HG02610 (cell line): ENCODE measurements around the gene APBB2.
"Not testable (repeated sequence)": the region's sequence is repeated elsewhere in the genome, so short reads cannot be mapped to it uniquely, and the experiment has no call there.

Source experiments
- ATAC-seq: cut with Tn5 transposase; IDR thresholded peaks from one replicate; pipeline ENCODE4 v1.9.1; 2021; ENCODE audit warnings: mild to moderate bottlenecking, moderate library complexity; ENCODE audit not compliant: unreplicated experiment

Gene APBB2

GRCh38 chr4:40840255-40840984 is 373.9 kb downstream of the APBB2 start:
- ATAC-seq = peak; percentile 31

GRCh38 chr4:40838742-40839141 is 375.6 kb downstream of the APBB2 start:
- no peak for ATAC-seq

GRCh38 chr4:40837094-40837870 is 377.1 kb downstream of the APBB2 start:
- no peak for ATAC-seq

GRCh38 chr4:40833212-40833611 is 381.1 kb downstream of the APBB2 start:
- ATAC-seq = no peak

GRCh38 chr4:40832175-40832574 is 382.2 kb downstream of the APBB2 start:
- ATAC-seq = no peak

- no peak for ATAC-seq
Observed at GRCh38 chr4:40831146-40831907, 383.0 kb downstream of the APBB2 start.

GRCh38 chr4:40829586-40829985 is 384.8 kb downstream of the APBB2 start:
- ATAC-seq = no peak

GRCh38 chr4:40828661-40829060 is 385.7 kb downstream of the APBB2 start:
- ATAC-seq = no peak

GRCh38 chr4:40827758-40828157 is 386.6 kb downstream of the APBB2 start:
- ATAC-seq = no peak

- no peak for ATAC-seq
Observed at GRCh38 chr4:40826821-40827220, 387.5 kb downstream of the APBB2 start.

GRCh38 chr4:40825014-40825838 is 389.1 kb downstream of the APBB2 start:
- ATAC-seq = no peak

- ATAC-seq = no peak
Observed at GRCh38 chr4:40822420-40823166, 391.7 kb downstream of the APBB2 start.

GRCh38 chr4:40820101-40820500 is 394.2 kb downstream of the APBB2 start:
- ATAC-seq = no peak

- ATAC-seq = not testable (repeated sequence)
Observed at GRCh38 chr4:40817157-40817556, 397.2 kb downstream of the APBB2 start.

GRCh38 chr4:40812856-40813255 is 401.5 kb downstream of the APBB2 start:
- no peak for ATAC-seq

GRCh38 chr4:40812386-40812785 is 402.0 kb downstream of the APBB2 start:
- ATAC-seq = no peak

- ATAC-seq = no peak
Observed at GRCh38 chr4:40811956-40812355, 402.4 kb downstream of the APBB2 start.

- no peak for ATAC-seq
Observed at GRCh38 chr4:40808926-40809457, 405.4 kb downstream of the APBB2 start.

- ATAC-seq = no peak
Observed at GRCh38 chr4:40804598-40804997, 409.7 kb downstream of the APBB2 start.

- ATAC-seq = peak; percentile 79
Observed at GRCh38 chr4:40800064-40800463, 414.3 kb downstream of the APBB2 start.
